Subcutaneous abdominal adipose tissue (tissue), 5 donors: ENCODE data around the gene SNX7.

Experiments
- H3K27ac ChIP-seq: one replicate; pipeline ENCODE4 v1.7.0; 2013; ENCODE audit warnings: low read depth, mild to moderate bottlenecking, inconsistent platforms, low read length, moderate library complexity
- H3K27me3 ChIP-seq, 5 donors: one replicate each; pipeline ENCODE4 v1.7.0; 2013; ENCODE audit warnings: low read length in 5 of 5, inconsistent platforms in 1 of 5; ENCODE audit not compliant: control insufficient read depth in 5 of 5, insufficient read depth in 4 of 5
- H3K36me3 ChIP-seq, 5 donors: one replicate each; pipeline ENCODE4 v1.7.0; 2013; ENCODE audit warnings: low read length in 5 of 5; ENCODE audit not compliant: control insufficient read depth in 5 of 5, insufficient read depth in 5 of 5
- H3K4me1 ChIP-seq, 5 donors: one replicate each; pipeline ENCODE4 v1.7.0; 2013; ENCODE audit warnings: low read length in 5 of 5, mild to moderate bottlenecking in 3 of 5, moderate library complexity in 1 of 5; ENCODE audit not compliant: control insufficient read depth in 5 of 5, insufficient read depth in 5 of 5
- H3K4me3 ChIP-seq, 5 donors: one replicate each; pipeline ENCODE4 v1.7.0; 2013; ENCODE audit warnings: low read length in 5 of 5, low read depth in 1 of 5
- H3K9ac ChIP-seq, 5 donors: one replicate each; pipeline ENCODE4 v1.7.0; 2013; ENCODE audit warnings: low read length in 5 of 5, mild to moderate bottlenecking in 4 of 5, moderate library complexity in 3 of 5
- H3K9me3 ChIP-seq, 5 donors: one replicate each; pipeline ENCODE4 v1.7.0; 2013; ENCODE audit warnings: low read length in 5 of 5; ENCODE audit not compliant: control insufficient read depth in 5 of 5
- donor health status: healthy.
- donor health status: healthy.
- donor health status: healthy.
- donor health status: healthy.
- donor health status: healthy.

SNX7 gene

DNA sequence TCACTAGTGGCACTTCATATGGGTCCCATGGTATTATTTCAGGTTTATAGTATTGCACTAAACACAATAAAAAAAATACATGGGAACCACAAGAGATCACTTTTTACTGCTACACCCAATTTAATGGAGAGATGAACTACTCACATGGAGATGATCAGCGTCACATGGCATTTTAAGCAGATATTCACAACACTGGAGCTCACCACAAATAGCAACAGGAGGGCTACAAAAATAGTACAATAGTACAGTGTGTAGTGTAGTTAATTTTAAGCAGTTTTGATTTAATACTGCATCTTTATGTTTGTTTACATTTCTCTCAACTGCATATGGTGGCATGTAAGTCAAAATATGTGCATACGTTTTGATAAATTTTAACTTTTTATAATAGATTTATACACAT is 31.0 kb downstream of the SNX7 start:
- Histone ChIP-seq H3K27me3 (no peaks in the 10 kb centered on the region), H3K4me1 (no peaks in the 10 kb centered on the region), H3K36me3 (peaks cover 0 to 7% (median 0%) of the 10 kb centered on the region in 5 donors), H3K9ac (no peak overlapping the region), H3K27ac (no peak overlapping the region), H3K9me3 (no peaks in the 10 kb centered on the region), H3K4me3 (no peak overlapping the region)

- H3K9me3 ChIP-seq, result no peaks in the 10 kb centered on the region
- no peak overlapping the region for H3K9ac ChIP-seq
- no peaks in the 10 kb centered on the region for H3K27me3 ChIP-seq
- peaks cover 0 to 7% (median 0%) of the 10 kb centered on the region in 5 donors for H3K36me3 ChIP-seq
- no peaks in the 10 kb centered on the region for H3K4me1 ChIP-seq
- no peak overlapping the region for H3K4me3 ChIP-seq
- no peak overlapping the region for H3K27ac ChIP-seq
Observed at GRCh38 chr1:98693385-98693784, 31.9 kb downstream of the SNX7 start.

- Histone ChIP-seq H3K36me3 (peaks cover 0 to 9% (median 0%) of the 10 kb centered on the region in 5 donors), H3K9ac (no peak overlapping the region), H3K9me3 (no peaks in the 10 kb centered on the region), H3K27ac (no peak overlapping the region), H3K27me3 (no peaks in the 10 kb centered on the region), H3K4me1 (no peaks in the 10 kb centered on the region), H3K4me3 (no peak overlapping the region)
Observed at GRCh38 chr1:98696077-98696476, 34.6 kb downstream of the SNX7 start.

DNA sequence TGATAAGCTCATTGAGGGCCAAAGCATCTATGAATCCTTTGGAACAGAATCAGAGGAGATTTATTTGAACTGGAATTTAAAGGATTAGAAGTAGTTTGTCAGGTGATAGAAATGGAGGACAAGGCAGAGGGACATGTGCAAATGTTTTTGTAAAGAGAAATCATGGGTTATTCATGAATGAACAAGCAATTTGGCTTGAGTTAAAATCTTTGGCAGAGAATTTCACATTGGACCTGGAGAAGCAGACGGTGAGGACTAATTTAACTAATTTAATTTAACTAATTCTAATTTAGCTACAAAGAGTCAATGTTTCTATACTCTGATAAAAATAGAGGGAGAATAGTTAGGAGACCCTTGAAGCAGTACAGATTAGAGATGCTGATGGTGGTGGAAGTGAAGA is 36.3 kb downstream of the SNX7 start:
- H3K4me1 ChIP-seq, result no peaks in the 10 kb centered on the region
- H3K4me3 ChIP-seq, result no peak overlapping the region
- peaks cover 0 to 5% (median 0%) of the 10 kb centered on the region in 5 donors for H3K36me3 ChIP-seq
- H3K27ac ChIP-seq, result no peak overlapping the region
- H3K27me3 ChIP-seq, result no peaks in the 10 kb centered on the region
- H3K9me3 ChIP-seq, result no peaks in the 10 kb centered on the region
- no peak overlapping the region for H3K9ac ChIP-seq

DNA sequence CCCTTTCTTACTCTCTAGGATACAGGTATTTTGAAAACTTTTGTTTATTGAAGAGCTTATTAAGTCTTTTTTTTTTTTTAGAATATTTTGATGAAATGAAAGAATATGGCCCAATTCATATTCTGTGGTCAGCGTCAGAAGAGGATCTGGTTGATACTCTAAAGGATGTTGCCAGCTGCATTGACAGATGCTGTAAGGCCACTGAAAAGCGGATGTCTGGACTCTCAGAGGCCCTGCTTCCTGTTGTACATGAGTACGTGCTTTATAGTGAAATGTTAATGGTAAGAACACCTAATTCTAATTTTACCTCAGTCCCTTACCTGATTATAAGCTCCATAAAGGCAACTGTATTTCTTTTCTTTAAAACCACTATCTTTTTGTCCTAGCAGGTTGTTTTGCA is 37.1 kb downstream of the SNX7 start:
- H3K9me3 ChIP-seq, result no peaks in the 10 kb centered on the region
- H3K4me3 ChIP-seq, result no peak overlapping the region
- H3K4me1 ChIP-seq, result no peaks in the 10 kb centered on the region
- no peak overlapping the region for H3K9ac ChIP-seq
- H3K36me3 ChIP-seq, result peaks cover 0 to 5% (median 0%) of the 10 kb centered on the region in 5 donors
- H3K27me3 ChIP-seq, result no peaks in the 10 kb centered on the region
- H3K27ac ChIP-seq, result no peak overlapping the region

- no peaks in the 10 kb centered on the region for H3K4me1 ChIP-seq
Observed at GRCh38 chr1:98700228-98700627, 38.7 kb downstream of the SNX7 start.

GRCh38 chr1:98702976-98703375 is 41.5 kb downstream of the SNX7 start:
- H3K36me3 ChIP-seq, result peaks cover 0 to 3% (median 0%) of the 10 kb centered on the region in 5 donors
- no peaks in the 10 kb centered on the region for H3K4me1 ChIP-seq
- H3K27ac ChIP-seq, result no peak overlapping the region
- no peaks in the 10 kb centered on the region for H3K9me3 ChIP-seq
- no peak overlapping the region for H3K9ac ChIP-seq
- H3K4me3 ChIP-seq, result no peak overlapping the region
- no peaks in the 10 kb centered on the region for H3K27me3 ChIP-seq

More at GRCh38 chr1:98700228-98700627, 38.7 kb downstream of the SNX7 start:
- H3K27me3 ChIP-seq, result no peaks in the 10 kb centered on the region
- H3K36me3 ChIP-seq, result peaks cover 0 to 5% (median 0%) of the 10 kb centered on the region in 5 donors
- no peaks in the 10 kb centered on the region for H3K9me3 ChIP-seq
- no peak overlapping the region for H3K27ac ChIP-seq
- no peak overlapping the region for H3K4me3 ChIP-seq
- no peak overlapping the region for H3K9ac ChIP-seq

- H3K4me3 ChIP-seq, result no peak overlapping the region
- no peaks in the 10 kb centered on the region for H3K9me3 ChIP-seq
- peaks cover 0 to 3% (median 0%) of the 10 kb centered on the region in 5 donors for H3K36me3 ChIP-seq
- no peaks in the 10 kb centered on the region for H3K4me1 ChIP-seq
- H3K9ac ChIP-seq, result no peak overlapping the region
- H3K27ac ChIP-seq, result no peak overlapping the region
- H3K27me3 ChIP-seq, result no peaks in the 10 kb centered on the region
Observed at GRCh38 chr1:98704474-98704873, 43.0 kb downstream of the SNX7 start.

GRCh38 chr1:98704971-98705370 is 43.5 kb downstream of the SNX7 start:
- no peak overlapping the region for H3K27ac ChIP-seq
- H3K9ac ChIP-seq, result no peak overlapping the region
- H3K27me3 ChIP-seq, result no peaks in the 10 kb centered on the region

GRCh38 chr1:98705591-98705990 is 44.1 kb downstream of the SNX7 start:
- Histone ChIP-seq H3K9ac (no peak overlapping the region), H3K27ac (no peak overlapping the region), H3K4me3 (no peak overlapping the region), H3K36me3 (peaks cover 0 to 3% (median 0%) of the 10 kb centered on the region in 5 donors), H3K9me3 (no peaks in the 10 kb centered on the region), H3K27me3 (no peaks in the 10 kb centered on the region), H3K4me1 (no peaks in the 10 kb centered on the region)

More at GRCh38 chr1:98704971-98705370, 43.5 kb downstream of the SNX7 start:
- Histone ChIP-seq H3K4me3 (no peak overlapping the region), H3K9me3 (no peaks in the 10 kb centered on the region), H3K36me3 (peaks cover 0 to 3% (median 0%) of the 10 kb centered on the region in 5 donors), H3K4me1 (no peaks in the 10 kb centered on the region)
